Mucosa of stomach (tissue), 1 donor: ENCODE measurements around the gene GDF15.
"Not testable (repeated sequence)": the region's sequence is repeated elsewhere in the genome, so short reads cannot be mapped to it uniquely, and the experiment has no call there.

ENCODE experiments used
- H3K27me3 ChIP-seq: one replicate; pipeline ENCODE4 v1.7.0; 2013; ENCODE audit warnings: mild to moderate bottlenecking, low read length; ENCODE audit not compliant: control insufficient read depth, insufficient read depth
- H3K36me3 ChIP-seq: one replicate; pipeline ENCODE4 v1.7.0; 2013; ENCODE audit warnings: low read length; ENCODE audit not compliant: control insufficient read depth, insufficient read depth
- H3K4me1 ChIP-seq: one replicate; pipeline ENCODE4 v1.7.0; 2013; ENCODE audit warnings: mild to moderate bottlenecking, low read length; ENCODE audit not compliant: control insufficient read depth, insufficient read depth
- H3K4me3 ChIP-seq: one replicate; pipeline ENCODE4 v1.7.0; 2013; ENCODE audit warnings: low read length
- H3K9ac ChIP-seq: one replicate; pipeline ENCODE4 v1.7.0; 2013; ENCODE audit warnings: mild to moderate bottlenecking, low read length, moderate library complexity
- H3K9me3 ChIP-seq: one replicate; pipeline ENCODE4 v1.7.0; 2013; ENCODE audit warnings: mild to moderate bottlenecking, low read length, moderate library complexity; ENCODE audit not compliant: control insufficient read depth
- donor health status: Pancreatic carcinoma.

Gene GDF15

GRCh38 chr19:18349524-18350128 is 36.3 kb upstream of the GDF15 start:
- Histone ChIP-seq H3K9me3 (no peaks in the 10 kb centered on the region), H3K4me3 (no peak overlapping the region), H3K9ac (no peak overlapping the region), H3K36me3 (no peaks in the 10 kb centered on the region), H3K4me1 (peaks cover 16% of the 10 kb centered on the region), H3K27me3 (no peaks in the 10 kb centered on the region)

GRCh38 chr19:18350490-18350889 is 35.5 kb upstream of the GDF15 start:
- H3K4me3 ChIP-seq: no peak overlapping the region
- no peaks in the 10 kb centered on the region for H3K9me3 ChIP-seq
- H3K27me3 ChIP-seq: no peaks in the 10 kb centered on the region
- H3K36me3 ChIP-seq: no peaks in the 10 kb centered on the region
- peaks cover 8% of the 10 kb centered on the region for H3K4me1 ChIP-seq
- no peak overlapping the region for H3K9ac ChIP-seq

GRCh38 chr19:18351544-18351943 is 34.4 kb upstream of the GDF15 start:
- no peak overlapping the region for H3K9ac ChIP-seq
- H3K4me1 ChIP-seq: no peaks in the 10 kb centered on the region
- H3K9me3 ChIP-seq: no peaks in the 10 kb centered on the region
- H3K36me3 ChIP-seq: no peaks in the 10 kb centered on the region
- no peak overlapping the region for H3K4me3 ChIP-seq
- no peaks in the 10 kb centered on the region for H3K27me3 ChIP-seq

GRCh38 chr19:18353378-18354005 is 32.5 kb upstream of the GDF15 start:
- no peak overlapping the region for H3K9ac ChIP-seq
- H3K9me3 ChIP-seq: no peaks in the 10 kb centered on the region
- no peak overlapping the region for H3K4me3 ChIP-seq
- no peaks in the 10 kb centered on the region for H3K27me3 ChIP-seq
- H3K4me1 ChIP-seq: no peaks in the 10 kb centered on the region
- H3K36me3 ChIP-seq: no peaks in the 10 kb centered on the region

GRCh38 chr19:18354743-18355142 is 31.2 kb upstream of the GDF15 start:
- H3K27me3 ChIP-seq, H3K4me3 ChIP-seq, H3K9me3 ChIP-seq, H3K4me1 ChIP-seq, H3K36me3 ChIP-seq, H3K9ac ChIP-seq: not testable (repeated sequence)

DNA sequence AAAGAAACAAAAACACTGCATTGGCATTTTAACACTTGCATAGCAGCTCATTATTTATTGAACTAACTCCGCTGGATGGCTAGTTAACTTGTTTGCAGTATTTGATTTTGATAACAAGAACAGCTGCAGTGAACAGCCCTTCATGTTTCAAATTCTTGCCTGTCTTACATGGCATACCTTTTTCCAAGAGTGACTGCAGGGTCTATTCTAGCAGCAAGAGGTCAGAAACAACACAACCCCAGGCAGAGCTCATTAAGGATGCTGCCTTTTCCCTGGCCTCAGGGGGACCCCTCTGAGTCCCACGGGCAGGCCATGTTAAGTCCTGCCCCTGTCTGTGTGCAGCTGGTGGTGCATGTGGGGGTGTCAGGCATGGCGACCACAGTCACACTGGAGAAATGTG is 28.9 kb upstream of the GDF15 start:
- H3K27me3 ChIP-seq: no peaks in the 10 kb centered on the region
- H3K36me3 ChIP-seq: no peaks in the 10 kb centered on the region
- H3K4me1 ChIP-seq: no peaks in the 10 kb centered on the region
- no peak overlapping the region for H3K4me3 ChIP-seq
- no peak overlapping the region for H3K9ac ChIP-seq
- no peaks in the 10 kb centered on the region for H3K9me3 ChIP-seq

DNA sequence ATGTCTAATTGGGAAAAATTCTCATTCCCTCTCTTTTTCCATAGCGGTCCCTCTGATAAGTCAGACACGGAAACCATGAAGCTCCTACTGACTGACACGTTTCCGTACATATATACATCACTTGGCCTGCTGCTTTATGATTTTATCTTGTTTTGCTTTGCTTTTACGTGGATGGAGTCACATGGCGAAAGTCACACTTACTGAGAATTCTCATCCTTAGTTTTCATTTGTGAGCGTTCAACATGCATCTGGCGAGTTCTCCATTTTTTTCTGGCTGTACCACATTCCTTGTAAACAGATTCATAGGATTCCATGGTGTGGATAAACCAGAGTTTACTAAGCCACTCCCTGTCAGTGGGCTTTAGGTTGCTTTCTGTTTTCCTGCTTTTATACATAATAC is 24.3 kb upstream of the GDF15 start:
- Histone ChIP-seq H3K9ac (no peak overlapping the region), H3K4me3 (no peak overlapping the region), H3K36me3 (no peaks in the 10 kb centered on the region), H3K9me3 (no peaks in the 10 kb centered on the region), H3K27me3 (no peaks in the 10 kb centered on the region), H3K4me1 (peaks cover 20% of the 10 kb centered on the region)

- Histone ChIP-seq H3K9me3 (no peaks in the 10 kb centered on the region), H3K27me3 (no peaks in the 10 kb centered on the region), H3K4me3 (no peak overlapping the region), H3K9ac (no peak overlapping the region), H3K36me3 (no peaks in the 10 kb centered on the region), H3K4me1 (peaks cover 20% of the 10 kb centered on the region)
Observed at GRCh38 chr19:18362934-18363542, 22.9 kb upstream of the GDF15 start.

DNA sequence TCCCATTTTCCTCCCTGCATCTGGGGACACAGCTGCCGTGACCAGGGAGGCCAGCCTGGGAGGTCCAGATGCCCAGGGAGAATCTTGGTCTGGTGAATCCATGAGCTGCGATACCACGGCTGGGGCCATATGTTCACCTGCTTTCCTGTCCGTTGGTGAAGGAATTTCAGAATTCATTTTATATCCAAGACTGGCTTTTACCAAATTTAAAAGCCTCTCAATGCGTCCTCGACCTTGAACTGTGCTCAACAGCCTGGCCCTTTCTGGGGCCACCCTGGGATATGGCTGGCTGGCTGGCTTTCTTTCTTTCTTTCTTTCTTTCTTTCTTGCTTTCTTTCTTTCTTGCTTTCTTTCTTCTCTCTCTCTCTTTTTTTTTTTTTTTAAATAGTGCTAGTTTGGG is 22.2 kb upstream of the GDF15 start:
- H3K4me1 ChIP-seq: peaks cover 20% of the 10 kb centered on the region
- no peaks in the 10 kb centered on the region for H3K9me3 ChIP-seq
- H3K4me3 ChIP-seq: no peak overlapping the region
- no peak overlapping the region for H3K9ac ChIP-seq
- H3K36me3 ChIP-seq: no peaks in the 10 kb centered on the region
- no peaks in the 10 kb centered on the region for H3K27me3 ChIP-seq

- not testable (repeated sequence) for H3K36me3 ChIP-seq, H3K4me3 ChIP-seq, H3K9me3 ChIP-seq, H3K27me3 ChIP-seq
- peaks cover 20% of the 10 kb centered on the region for H3K4me1 ChIP-seq
- peak overlapping the region; percentile 64 for H3K9ac ChIP-seq
Observed at GRCh38 chr19:18364277-18364825, 21.6 kb upstream of the GDF15 start.

GRCh38 chr19:18364826-18365528 is 21.0 kb upstream of the GDF15 start:
- H3K9me3 ChIP-seq: no peaks in the 10 kb centered on the region
- H3K27me3 ChIP-seq: no peaks in the 10 kb centered on the region
- peak overlapping the region; percentile 64 for H3K9ac ChIP-seq
- H3K36me3 ChIP-seq: no peaks in the 10 kb centered on the region
- H3K4me3 ChIP-seq: no peak overlapping the region
- H3K4me1 ChIP-seq: peaks cover 20% of the 10 kb centered on the region

DNA sequence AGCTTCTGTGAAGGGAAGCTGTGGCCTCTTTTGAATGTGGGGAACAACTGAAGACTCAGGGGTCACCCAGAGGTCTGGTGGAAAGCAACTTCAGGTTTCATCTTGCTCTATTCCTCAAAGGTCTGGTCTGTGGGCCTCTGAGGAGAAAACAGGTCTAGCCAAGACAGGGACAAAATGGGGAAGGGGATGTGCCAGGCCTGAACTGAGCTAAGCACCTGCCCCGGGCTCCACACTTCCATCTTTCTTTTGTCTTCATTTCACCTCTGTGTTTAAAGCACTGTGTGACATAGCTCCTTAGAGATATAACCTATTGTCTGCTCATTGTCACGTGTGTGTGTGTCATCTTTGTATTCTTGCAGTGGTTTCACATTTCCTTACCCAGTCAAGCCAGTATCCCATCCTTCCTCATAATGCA is 19.9 kb upstream of the GDF15 start:
- Histone ChIP-seq H3K36me3 (no peaks in the 10 kb centered on the region), H3K27me3 (no peaks in the 10 kb centered on the region), H3K4me1 (peaks cover 20% of the 10 kb centered on the region), H3K4me3 (no peak overlapping the region), H3K9ac (no peak overlapping the region), H3K9me3 (no peaks in the 10 kb centered on the region)
